Right lobe of liver (tissue), 4 donors: ENCODE measurements around the gene NTMT2.

Experiments
- CTCF ChIP-seq, 4 donors: fragments of 200-600 bp in 3 of 4; fragments of 450-650 bp in 1 of 4; IDR thresholded peaks; one replicate each; pipeline versions ENCODE4 v1.5.1 to v1.8.0; 2016 to 2022; ENCODE audit warnings: antibody characterized with exemption in 4 of 4, mild to moderate bottlenecking in 2 of 4
- POLR2A ChIP-seq: fragments of 450-650 bp; IDR thresholded peaks from one replicate; pipeline ENCODE4 v1.6.1; 2017; ENCODE audit warnings: antibody characterized with exemption, mild to moderate bottlenecking
- donor health status: DM: no; HTN: no; CAD: no.
- donor health status: DM: no; HTN: no; CAD: no.
- donor health status: DM: no; HTN: yes; CAD: no.

- TF ChIP-seq CTCF (IDR thresholded peaks at IDR 0.05) (no peak), POLR2A (no peak)
These were observed 14.3 kb upstream of the NTMT2 start for GRCh38 chr1:170131450-170131849.
